GM18858 (cell line): ENCODE data around the gene FAM186B.
"Not testable (repeated sequence)": the region's sequence is repeated elsewhere in the genome, so short reads cannot be mapped to it uniquely, and the experiment has no call there.

Experiments
- ATAC-seq: cut with Tn5 transposase; IDR thresholded peaks from one replicate; pipeline ENCODE4 v1.9.1; 2021; ENCODE audit not compliant: unreplicated experiment

The FAM186B gene

GRCh38 chr12:49605539-49605938, at the start of gene FAM186B:
Gene FAM186B (minus strand): TSS chr12:49605639. CDS start chr12:49605477, 162 bp downstream.
- not testable (repeated sequence) for ATAC-seq

- ATAC-seq, result no peak
These were observed 49.3 kb upstream of the FAM186B start for GRCh38 chr12:49654715-49655114.

GRCh38 chr12:49652921-49653520, 47.6 kb upstream of the FAM186B start:
- ATAC-seq, result no peak

- ATAC-seq, result no peak
These were observed 46.4 kb upstream of the FAM186B start for GRCh38 chr12:49651855-49652254.

GRCh38 chr12:49649892-49650291, 44.5 kb upstream of the FAM186B start:
- ATAC-seq, result no peak

- ATAC-seq, result no peak
These were observed 44.0 kb upstream of the FAM186B start for GRCh38 chr12:49649445-49649844.

- no peak for ATAC-seq
These were observed 43.2 kb upstream of the FAM186B start for GRCh38 chr12:49648712-49649003.

- ATAC-seq, result no peak
These were observed 42.6 kb upstream of the FAM186B start for GRCh38 chr12:49647827-49648711.

GRCh38 chr12:49646871-49647654, 41.6 kb upstream of the FAM186B start:
- no peak for ATAC-seq

- ATAC-seq, result no peak
These were observed 40.9 kb upstream of the FAM186B start for GRCh38 chr12:49646331-49646830.

- no peak for ATAC-seq
These were observed 40.0 kb upstream of the FAM186B start for GRCh38 chr12:49645146-49646039.

GRCh38 chr12:49644620-49644994, 39.2 kb upstream of the FAM186B start:
- ATAC-seq, result no peak

- no peak for ATAC-seq
These were observed 38.7 kb upstream of the FAM186B start for GRCh38 chr12:49643961-49644619.

GRCh38 chr12:49643135-49643534, 37.7 kb upstream of the FAM186B start:
- ATAC-seq, result no peak

- no peak for ATAC-seq
These were observed 36.9 kb upstream of the FAM186B start for GRCh38 chr12:49642370-49642802.

- ATAC-seq, result no peak
These were observed 36.4 kb upstream of the FAM186B start for GRCh38 chr12:49641748-49642369.

- ATAC-seq, result no peak
These were observed 31.7 kb upstream of the FAM186B start for GRCh38 chr12:49636979-49637755.

- ATAC-seq, result no peak
These were observed 31.1 kb upstream of the FAM186B start for GRCh38 chr12:49636574-49636973.

GRCh38 chr12:49635656-49636055, 30.2 kb upstream of the FAM186B start:
- no peak for ATAC-seq
